ENCODE measurements around the gene REV3L. TPM values are rescaled to one million over a fixed set of nuclear protein-coding genes. Genes with fewer than 3 reads are reported as not detected.
A peak's percentile ranks its signal among the peaks of the same experiment; 100 is the strongest.

The REV3L gene
- total and polyA plus RNA-seq, 12 donors = 5.6 to 25.8 (median 13.9) TPM

GRCh38 chr6:111530218-111530617 lies 47.2 kb upstream of the REV3L start:
- H3K27ac ChIP-seq = no peak overlapping the region
- no peaks in the 10 kb centered on the region for H3K9me3 ChIP-seq
- H3K27me3 ChIP-seq = no peaks in the 10 kb centered on the region
- H3K4me1 ChIP-seq = peaks cover 0 to 22% (median 11%) of the 10 kb centered on the region in 9 donors
- DNase-seq = no peak
- ATAC-seq = no peak
- WGBS, 2 donors = 74 to 77% methylated on average over 2 of the region's 2 CpGs
- H3K4me3 ChIP-seq = no peak overlapping the region
- intact Hi-C loops (cut with DNase I) = no loop called here
- no peak for TF ChIP-seq CTCF (IDR thresholded peaks at IDR 0.05)
- H3K36me3 ChIP-seq = no peaks in the 10 kb centered on the region

DNA sequence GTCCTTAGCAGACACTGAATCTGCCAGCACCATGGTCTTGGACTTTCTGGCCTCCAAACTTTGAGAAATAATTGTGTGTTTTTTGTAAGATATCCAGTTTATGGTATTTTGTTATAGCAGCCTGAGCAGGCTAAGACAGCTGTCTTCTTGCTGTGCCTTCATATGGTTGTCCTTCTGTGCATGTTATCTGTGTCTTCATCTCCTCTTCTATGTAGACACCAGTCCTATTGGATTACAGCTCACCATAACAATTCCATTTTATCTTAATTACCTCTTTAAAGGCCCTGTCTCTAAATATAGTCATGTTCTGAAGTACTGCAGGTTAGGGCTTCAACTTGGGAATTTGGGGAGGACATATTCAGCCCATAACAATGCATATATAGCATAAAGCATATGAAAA lies 44.3 kb upstream of the REV3L start:
- Histone ChIP-seq H3K27me3 (no peaks in the 10 kb centered on the region), H3K36me3 (no peaks in the 10 kb centered on the region), H3K27ac (no peak overlapping the region), H3K9me3 (peaks cover 0 to 4% (median 0%) of the 10 kb centered on the region in 11 donors), H3K4me3 (no peak overlapping the region), H3K4me1 (peaks cover 0 to 28% (median 12%) of the 10 kb centered on the region in 9 donors)
- ATAC-seq (no peak), DNase-seq (no peak)
- intact Hi-C loops (cut with DNase I) = no loop called here
- no peak for TF ChIP-seq CTCF (IDR thresholded peaks at IDR 0.05)

DNA sequence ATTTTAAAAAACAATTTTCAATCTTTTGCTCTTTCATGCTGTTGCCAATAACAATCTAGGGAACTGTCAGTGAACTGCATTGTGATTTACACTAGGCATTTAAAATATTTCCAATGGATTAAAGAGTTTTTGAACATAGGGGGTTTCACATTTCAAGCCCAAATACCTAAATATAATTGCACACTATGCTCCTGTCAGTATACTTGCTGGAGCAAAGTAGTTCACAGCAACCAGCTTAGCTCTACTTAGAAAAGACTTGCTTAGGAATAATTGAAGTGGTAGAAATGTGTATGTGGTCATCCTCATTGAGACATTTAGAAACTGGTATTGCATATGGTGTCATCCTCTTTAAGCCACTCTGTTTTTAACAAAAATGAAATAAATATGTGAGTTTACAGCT lies 41.7 kb upstream of the REV3L start:
- ATAC-seq = no peak
- no peaks in the 10 kb centered on the region for H3K27me3 ChIP-seq
- no peak for TF ChIP-seq CTCF (IDR thresholded peaks at IDR 0.05)

GRCh38 chr6:111524252-111524651 lies 41.2 kb upstream of the REV3L start:
- Histone ChIP-seq H3K27ac (peak overlapping the region in 2 of 10 donors; percentile 16 to 30), H3K4me3 (no peak overlapping the region), H3K27me3 (no peaks in the 10 kb centered on the region), H3K9me3 (peaks cover 0 to 22% (median 0%) of the 10 kb centered on the region in 11 donors), H3K36me3 (no peaks in the 10 kb centered on the region), H3K4me1 (peaks cover 0 to 28% (median 12%) of the 10 kb centered on the region in 9 donors)
- ATAC-seq = no peak
- no peak for DNase-seq
- no peak for TF ChIP-seq CTCF (IDR thresholded peaks at IDR 0.05)
- 86 to 92% methylated on average over 4 of the region's 4 CpGs for WGBS, 2 donors
- intact Hi-C loops (cut with DNase I) = no loop called here

More for the DNA sequence above, 41.7 kb upstream of the REV3L start:
- H3K9me3 ChIP-seq = peaks cover 0 to 22% (median 0%) of the 10 kb centered on the region in 11 donors
- no peak for DNase-seq
- no peak overlapping the region for H3K4me3 ChIP-seq
- peaks cover 0 to 28% (median 12%) of the 10 kb centered on the region in 9 donors for H3K4me1 ChIP-seq
- no peak overlapping the region for H3K27ac ChIP-seq
- H3K36me3 ChIP-seq = no peaks in the 10 kb centered on the region
- intact Hi-C loops (cut with DNase I) = no loop called here
